Ishikawa (cell line): Measurements from ENCODE around the gene SAMD3.

ENCODE experiments used
- CEBPB ChIP-seq: IDR thresholded peaks from 2 replicates; pipeline ENCODE4 v1.6.1; 2012
- CREB1 ChIP-seq: IDR thresholded peaks from 2 replicates; pipeline ENCODE4 v1.6.1; 2012; ENCODE audit warnings: low read depth
- EGR1 ChIP-seq: IDR thresholded peaks from 2 replicates; pipeline ENCODE4 v1.6.1; 2012
- EP300 ChIP-seq: IDR thresholded peaks from 2 replicates; pipeline ENCODE4 v1.6.1; 2012; ENCODE audit warnings: borderline replicate concordance
- FOXM1 ChIP-seq: IDR thresholded peaks from 2 replicates; pipeline ENCODE4 v1.6.1; 2012; ENCODE audit warnings: low read depth, borderline replicate concordance
- NFIC ChIP-seq: IDR thresholded peaks from 2 replicates; pipeline ENCODE4 v1.6.1; 2012
- RAD21 ChIP-seq: IDR thresholded peaks from 2 replicates; pipeline ENCODE4 v1.6.1; 2012; ENCODE audit warnings: low read depth
- TAF1 ChIP-seq: IDR thresholded peaks from 2 replicates; pipeline ENCODE4 v1.6.1; 2012; ENCODE audit warnings: low read depth, mild to moderate bottlenecking
- TCF12 ChIP-seq: IDR thresholded peaks from 2 replicates; pipeline ENCODE4 v1.6.1; 2012; ENCODE audit warnings: low read depth
- TEAD4 ChIP-seq: IDR thresholded peaks from 2 replicates; pipeline ENCODE4 v1.6.1; 2012
- YY1 ChIP-seq: IDR thresholded peaks from 2 replicates; pipeline ENCODE4 v1.6.1; 2012; ENCODE audit warnings: low read depth
- ZBTB7A ChIP-seq: IDR thresholded peaks from 2 replicates; pipeline ENCODE4 v1.6.1; 2012; ENCODE audit warnings: low read depth
- TF ChIP-seq, protein P1 (sequence below): IDR thresholded peaks from 2 replicates; pipeline ENCODE4 v1.6.1; 2012
- TF ChIP-seq, protein P2 (sequence below): IDR thresholded peaks from 2 replicates; pipeline ENCODE4 v1.6.1; 2012; ENCODE audit warnings: low read depth, mild to moderate bottlenecking
- TF ChIP-seq, protein P3 (sequence below): IDR thresholded peaks from 2 replicates; pipeline ENCODE4 v1.6.1; 2012

The SAMD3 gene

DNA sequence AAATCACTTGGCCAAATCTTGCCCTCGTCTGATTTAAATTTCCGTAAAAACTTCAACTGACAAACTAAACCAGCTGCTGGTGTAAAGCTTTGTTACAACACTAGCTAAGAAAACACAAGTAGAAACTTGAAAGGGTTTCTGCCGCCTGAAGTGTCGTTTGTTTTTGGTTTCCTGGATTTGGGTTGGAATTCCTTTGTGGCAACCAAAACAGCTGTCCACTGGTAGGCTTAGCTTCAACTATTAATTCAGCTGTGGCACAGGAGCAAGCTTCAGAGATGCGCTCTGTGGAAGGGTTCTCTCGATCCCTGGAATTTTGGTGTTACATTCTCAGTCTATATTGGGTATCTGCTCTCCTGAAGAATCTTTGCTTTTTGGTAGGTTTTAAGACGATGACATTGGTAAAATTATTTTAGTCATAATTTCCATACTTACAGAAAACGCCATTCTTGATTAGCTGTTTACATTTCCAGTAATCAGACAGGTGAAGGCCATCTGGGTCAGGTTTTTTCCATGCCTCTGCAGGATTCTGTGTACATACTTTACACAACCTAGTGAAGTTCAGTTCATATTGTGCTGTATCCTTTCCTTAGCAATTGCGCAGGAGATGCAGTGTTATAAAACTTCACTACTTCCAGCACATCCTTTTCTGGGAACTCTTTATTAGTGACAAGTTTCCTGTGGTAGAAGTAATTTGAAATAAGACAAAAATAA, 29.9 kb upstream of the SAMD3 start:
- TF ChIP-seq CEBPB (no peak), TEAD4 (no peak), FOXM1 (no peak), NFIC (no peak), EGR1 (no peak), RAD21 (no peak), CREB1 (no peak)

DNA sequence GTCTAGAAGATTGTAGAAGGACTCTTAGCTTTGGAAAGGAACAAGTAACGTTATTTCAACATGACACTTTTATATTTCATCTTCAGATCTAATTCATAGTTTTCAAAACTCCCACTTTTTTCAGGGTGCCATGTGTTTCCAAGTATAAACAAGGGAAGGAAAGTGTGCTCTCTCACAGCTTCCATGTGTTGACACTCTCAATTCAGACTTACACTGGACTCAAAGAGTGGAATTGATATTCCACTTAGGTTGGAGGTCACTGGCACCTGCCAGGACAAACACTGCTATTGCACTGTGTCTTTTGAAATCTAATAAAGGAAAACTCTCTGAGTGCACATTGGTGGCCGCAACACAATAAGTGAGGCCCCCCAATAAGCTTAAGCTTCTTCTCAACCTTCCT, 22.5 kb upstream of the SAMD3 start:
- TF ChIP-seq EP300 (no peak), RAD21 (no peak)

DNA sequence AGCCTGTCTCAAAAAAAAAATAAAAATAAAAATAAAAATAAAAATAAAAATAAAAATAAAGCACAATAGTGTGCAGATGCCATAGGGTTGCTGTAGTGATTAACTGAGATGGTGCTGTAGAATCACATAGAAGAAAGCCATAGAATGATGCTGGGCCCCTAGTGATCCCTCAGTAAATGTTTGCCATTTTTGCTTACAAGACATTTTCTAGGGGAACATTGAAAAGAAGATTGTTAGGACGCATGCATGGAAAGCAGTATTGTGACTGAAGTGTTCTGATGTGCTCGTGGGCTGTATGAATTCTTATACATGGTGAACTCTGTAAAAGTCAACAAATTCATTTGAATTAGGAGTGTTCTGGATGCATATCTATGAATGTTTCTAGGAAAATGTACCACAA, 22.0 kb upstream of the SAMD3 start:
- no peak for TF ChIP-seq TAF1
- TF ChIP-seq TCF12: no peak
- no peak for TF ChIP-seq CEBPB
- TF ChIP-seq EGR1: no peak

DNA sequence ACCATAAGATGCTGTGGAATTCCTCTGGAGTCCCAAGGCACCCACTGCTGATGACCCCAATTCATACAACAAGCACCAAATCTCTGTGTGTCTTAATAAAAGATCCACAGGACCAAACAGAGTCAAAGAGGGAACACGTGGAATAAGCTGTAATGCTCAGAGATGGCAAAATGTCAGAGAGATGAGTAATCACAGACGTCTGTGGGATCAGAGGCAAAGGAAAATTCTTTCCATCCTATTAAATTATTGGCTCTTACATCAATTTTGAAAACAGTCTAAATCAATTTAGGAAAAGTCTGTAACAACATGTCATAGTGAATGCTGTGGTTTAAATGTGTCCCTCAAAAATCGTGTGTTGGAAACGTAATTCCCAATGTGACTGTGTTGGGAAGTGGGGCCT, 17.5 kb upstream of the SAMD3 start:
- no peak for TF ChIP-seq CREB1
- TF ChIP-seq, protein P1, sequence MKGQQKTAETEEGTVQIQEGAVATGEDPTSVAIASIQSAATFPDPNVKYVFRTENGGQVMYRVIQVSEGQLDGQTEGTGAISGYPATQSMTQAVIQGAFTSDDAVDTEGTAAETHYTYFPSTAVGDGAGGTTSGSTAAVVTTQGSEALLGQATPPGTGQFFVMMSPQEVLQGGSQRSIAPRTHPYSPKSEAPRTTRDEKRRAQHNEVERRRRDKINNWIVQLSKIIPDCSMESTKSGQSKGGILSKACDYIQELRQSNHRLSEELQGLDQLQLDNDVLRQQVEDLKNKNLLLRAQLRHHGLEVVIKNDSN: no peak
- TF ChIP-seq, protein P2, sequence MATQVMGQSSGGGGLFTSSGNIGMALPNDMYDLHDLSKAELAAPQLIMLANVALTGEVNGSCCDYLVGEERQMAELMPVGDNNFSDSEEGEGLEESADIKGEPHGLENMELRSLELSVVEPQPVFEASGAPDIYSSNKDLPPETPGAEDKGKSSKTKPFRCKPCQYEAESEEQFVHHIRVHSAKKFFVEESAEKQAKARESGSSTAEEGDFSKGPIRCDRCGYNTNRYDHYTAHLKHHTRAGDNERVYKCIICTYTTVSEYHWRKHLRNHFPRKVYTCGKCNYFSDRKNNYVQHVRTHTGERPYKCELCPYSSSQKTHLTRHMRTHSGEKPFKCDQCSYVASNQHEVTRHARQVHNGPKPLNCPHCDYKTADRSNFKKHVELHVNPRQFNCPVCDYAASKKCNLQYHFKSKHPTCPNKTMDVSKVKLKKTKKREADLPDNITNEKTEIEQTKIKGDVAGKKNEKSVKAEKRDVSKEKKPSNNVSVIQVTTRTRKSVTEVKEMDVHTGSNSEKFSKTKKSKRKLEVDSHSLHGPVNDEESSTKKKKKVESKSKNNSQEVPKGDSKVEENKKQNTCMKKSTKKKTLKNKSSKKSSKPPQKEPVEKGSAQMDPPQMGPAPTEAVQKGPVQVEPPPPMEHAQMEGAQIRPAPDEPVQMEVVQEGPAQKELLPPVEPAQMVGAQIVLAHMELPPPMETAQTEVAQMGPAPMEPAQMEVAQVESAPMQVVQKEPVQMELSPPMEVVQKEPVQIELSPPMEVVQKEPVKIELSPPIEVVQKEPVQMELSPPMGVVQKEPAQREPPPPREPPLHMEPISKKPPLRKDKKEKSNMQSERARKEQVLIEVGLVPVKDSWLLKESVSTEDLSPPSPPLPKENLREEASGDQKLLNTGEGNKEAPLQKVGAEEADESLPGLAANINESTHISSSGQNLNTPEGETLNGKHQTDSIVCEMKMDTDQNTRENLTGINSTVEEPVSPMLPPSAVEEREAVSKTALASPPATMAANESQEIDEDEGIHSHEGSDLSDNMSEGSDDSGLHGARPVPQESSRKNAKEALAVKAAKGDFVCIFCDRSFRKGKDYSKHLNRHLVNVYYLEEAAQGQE: no peak
- no peak for TF ChIP-seq FOXM1
- TF ChIP-seq ZBTB7A: no peak
- no peak for TF ChIP-seq RAD21
- no peak for TF ChIP-seq EP300
- TF ChIP-seq NFIC: no peak
- TF ChIP-seq TCF12: no peak
- no peak for TF ChIP-seq CEBPB
- TF ChIP-seq YY1: no peak
- TF ChIP-seq EGR1: no peak
- no peak for TF ChIP-seq TAF1
- TF ChIP-seq, protein P3, sequence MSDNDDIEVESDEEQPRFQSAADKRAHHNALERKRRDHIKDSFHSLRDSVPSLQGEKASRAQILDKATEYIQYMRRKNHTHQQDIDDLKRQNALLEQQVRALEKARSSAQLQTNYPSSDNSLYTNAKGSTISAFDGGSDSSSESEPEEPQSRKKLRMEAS: no peak
- TF ChIP-seq TEAD4: no peak

DNA sequence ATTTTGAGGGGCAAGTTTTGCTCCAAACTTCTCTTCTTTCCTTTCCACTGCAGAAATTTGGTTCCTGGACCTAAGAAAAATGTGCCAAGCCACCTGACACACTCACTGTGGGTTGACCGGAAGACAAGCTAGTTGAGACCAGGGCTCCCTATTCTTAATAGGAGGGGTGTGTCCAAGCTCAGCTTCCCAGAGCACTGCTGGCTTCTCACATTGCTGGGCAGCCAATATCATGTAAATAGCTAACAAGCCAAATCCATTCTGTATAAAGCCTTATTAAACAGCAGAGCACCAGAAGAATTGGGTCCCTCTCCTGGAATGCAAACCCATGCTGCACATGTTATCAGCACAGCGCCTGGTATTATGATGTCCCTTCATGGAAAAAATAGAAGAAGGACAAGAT, 17.0 kb upstream of the SAMD3 start:
- TF ChIP-seq TAF1: no peak
- TF ChIP-seq TEAD4: no peak
- no peak for TF ChIP-seq TCF12
- TF ChIP-seq EP300: no peak
- no peak for TF ChIP-seq EGR1
- TF ChIP-seq FOXM1: no peak
- TF ChIP-seq, protein P1: no peak
- no peak for TF ChIP-seq NFIC
- TF ChIP-seq YY1: no peak
- TF ChIP-seq ZBTB7A: no peak
- no peak for TF ChIP-seq CEBPB
- TF ChIP-seq, protein P3: no peak
- TF ChIP-seq, protein P2: no peak
- no peak for TF ChIP-seq RAD21
- TF ChIP-seq CREB1: no peak

DNA sequence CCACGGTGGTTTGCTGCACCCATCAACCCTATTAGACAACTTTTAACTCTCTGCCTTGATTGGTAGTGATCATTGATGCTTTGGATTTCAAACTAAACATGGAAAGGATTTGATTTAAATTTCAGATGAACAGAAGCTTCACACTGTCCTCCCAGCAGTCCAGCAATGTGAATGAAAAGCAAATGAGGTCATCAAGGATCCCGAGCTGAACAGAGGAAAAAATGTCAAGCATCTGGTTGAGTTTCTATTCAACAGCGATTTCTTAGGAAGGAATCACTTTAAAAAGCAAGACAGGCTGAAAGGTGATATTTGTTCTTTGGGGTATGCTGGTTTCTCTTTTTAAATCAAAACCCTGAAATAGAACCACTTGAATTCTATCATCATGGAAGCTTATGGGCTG, 10.6 kb upstream of the SAMD3 start:
- no peak for TF ChIP-seq FOXM1
- no peak for TF ChIP-seq CREB1
- TF ChIP-seq TCF12: no peak
- no peak for TF ChIP-seq ZBTB7A
- TF ChIP-seq EGR1: no peak
- TF ChIP-seq, protein P3: no peak
- no peak for TF ChIP-seq TAF1
- TF ChIP-seq, protein P2: no peak
- TF ChIP-seq NFIC: no peak
- TF ChIP-seq YY1: no peak
- TF ChIP-seq EP300: no peak
- no peak for TF ChIP-seq TEAD4
- TF ChIP-seq CEBPB: no peak
- TF ChIP-seq, protein P1: no peak
- no peak for TF ChIP-seq RAD21
